ENCODE measurements around the gene SORCS2. TPM values are rescaled to one million over a fixed set of nuclear protein-coding genes. Genes with fewer than 3 reads are reported as not detected.

Gene SORCS2
- total RNA-seq, 1 donor from 2014 or later = 29.5 TPM

- Mint-ChIP-seq H3K36me3 (ENCODE audit: unreplicated experiment) (peaks cover 5% of the 10 kb centered on the region), H3K9me3 (ENCODE audit: unreplicated experiment) (peaks cover 2% of the 10 kb centered on the region), H3K4me3 (ENCODE audit: unreplicated experiment) (no peak overlapping the region), H3K27ac (ENCODE audit: unreplicated experiment) (no peak overlapping the region), H3K27me3 (ENCODE audit: unreplicated experiment) (peaks cover 12% of the 10 kb centered on the region), H3K4me1 (ENCODE audit: low read depth, unreplicated experiment) (peaks cover 8% of the 10 kb centered on the region)
- DNase-seq = no peak
- TF ChIP-seq CTCF (IDR thresholded peaks at IDR 0.05; ENCODE audit: partially characterized antibody, unreplicated experiment) = no peak
Observed at GRCh38 chr4:7721984-7722551, 529.7 kb downstream of the SORCS2 start.

- TF ChIP-seq CTCF (IDR thresholded peaks at IDR 0.05; ENCODE audit: partially characterized antibody, unreplicated experiment) = no peak
- Mint-ChIP-seq H3K9me3 (ENCODE audit: unreplicated experiment) (peaks cover 2% of the 10 kb centered on the region), H3K4me1 (ENCODE audit: low read depth, unreplicated experiment) (peaks cover 8% of the 10 kb centered on the region), H3K27me3 (ENCODE audit: unreplicated experiment) (peaks cover 10% of the 10 kb centered on the region), H3K36me3 (ENCODE audit: unreplicated experiment) (peaks cover 5% of the 10 kb centered on the region), H3K27ac (ENCODE audit: unreplicated experiment) (no peak overlapping the region), H3K4me3 (ENCODE audit: unreplicated experiment) (no peak overlapping the region)
- no peak for DNase-seq
Observed at GRCh38 chr4:7722766-7723387, 530.5 kb downstream of the SORCS2 start.

- no peak for DNase-seq
- H3K4me3 Mint-ChIP-seq (ENCODE audit: unreplicated experiment) = no peak overlapping the region
- H3K36me3 Mint-ChIP-seq (ENCODE audit: unreplicated experiment) = peaks cover 3% of the 10 kb centered on the region
- peaks cover 2% of the 10 kb centered on the region for H3K9me3 Mint-ChIP-seq (ENCODE audit: unreplicated experiment)
- peaks cover 8% of the 10 kb centered on the region for H3K27me3 Mint-ChIP-seq (ENCODE audit: unreplicated experiment)
- no peak for TF ChIP-seq CTCF (IDR thresholded peaks at IDR 0.05; ENCODE audit: partially characterized antibody, unreplicated experiment)
- peaks cover 2% of the 10 kb centered on the region for H3K4me1 Mint-ChIP-seq (ENCODE audit: low read depth, unreplicated experiment)
- H3K27ac Mint-ChIP-seq (ENCODE audit: unreplicated experiment) = no peak overlapping the region
Observed at GRCh38 chr4:7723625-7724024, 531.3 kb downstream of the SORCS2 start.

- H3K4me3 Mint-ChIP-seq (ENCODE audit: unreplicated experiment) = no peak overlapping the region
- TF ChIP-seq CTCF (IDR thresholded peaks at IDR 0.05; ENCODE audit: partially characterized antibody, unreplicated experiment) = no peak
- no peaks in the 10 kb centered on the region for H3K36me3 Mint-ChIP-seq (ENCODE audit: unreplicated experiment)
- no peaks in the 10 kb centered on the region for H3K9me3 Mint-ChIP-seq (ENCODE audit: unreplicated experiment)
- H3K27me3 Mint-ChIP-seq (ENCODE audit: unreplicated experiment) = peaks cover 8% of the 10 kb centered on the region
- no peaks in the 10 kb centered on the region for H3K4me1 Mint-ChIP-seq (ENCODE audit: low read depth, unreplicated experiment)
- no peak overlapping the region for H3K27ac Mint-ChIP-seq (ENCODE audit: unreplicated experiment)
- no peak for DNase-seq
Observed at GRCh38 chr4:7725951-7726350, 533.6 kb downstream of the SORCS2 start.

GRCh38 chr4:7726665-7727413 lies 534.5 kb downstream of the SORCS2 start:
- DNase-seq = no peak
- H3K36me3 Mint-ChIP-seq (ENCODE audit: unreplicated experiment) = peaks cover 7% of the 10 kb centered on the region
- no peak overlapping the region for H3K27ac Mint-ChIP-seq (ENCODE audit: unreplicated experiment)
- H3K4me1 Mint-ChIP-seq (ENCODE audit: low read depth, unreplicated experiment) = no peaks in the 10 kb centered on the region
- H3K4me3 Mint-ChIP-seq (ENCODE audit: unreplicated experiment) = no peak overlapping the region
- peaks cover 10% of the 10 kb centered on the region for H3K27me3 Mint-ChIP-seq (ENCODE audit: unreplicated experiment)
- no peaks in the 10 kb centered on the region for H3K9me3 Mint-ChIP-seq (ENCODE audit: unreplicated experiment)
- TF ChIP-seq CTCF (IDR thresholded peaks at IDR 0.05; ENCODE audit: partially characterized antibody, unreplicated experiment) = no peak
